PC-3 (cell line): ENCODE data around the gene TMEM187. TPM values are rescaled to one million over a fixed set of nuclear protein-coding genes. Genes with fewer than 3 reads are reported as not detected.

Source experiments
- ATAC-seq: fragments of 200-7000 bp; cut with Tn5 transposase; 2 replicates; pipeline ENCODE4 v1.9.1; 2020; ENCODE audit warnings: mild to moderate bottlenecking, moderate library complexity
- BruUV-seq: library from RNA; stranded (reverse); fragments of 400-500 nt; replicated peaks from 2 replicates; lab custom pipeline; 2021; lab: Mats Ljungman, UMichigan
- CTCF ChIA-PET: fragments of 300-600 bp; sonication (Branson Sonifier 250); formaldehyde crosslinking; loops from one replicate; lab custom pipeline; 2022; ENCODE audit warnings: antibody characterized with exemption; lab: Charles Lee
- POLR2A ChIA-PET: fragments of 300-600 bp; sonication (Branson Sonifier 250); formaldehyde crosslinking; loops from one replicate; lab custom pipeline; 2022; ENCODE audit warnings: antibody characterized with exemption; ENCODE audit not compliant: unreplicated experiment; lab: Charles Lee
- DNase-seq: peaks from one replicate; pipeline ENCODE4 v3.0.0-alpha.2; 2015
- H2AFZ ChIP-seq: fragments of 300-600 bp; sonication (generic); 2 replicates; pipeline ENCODE4 v1.6.0; 2016; ENCODE audit warnings: antibody characterized with exemption, low read length
- H3F3A ChIP-seq: fragments of 300-600 bp; sonication (generic); one replicate; pipeline ENCODE4 v1.6.0; 2017; ENCODE audit warnings: antibody characterized with exemption, low read length, control low read depth, mild to moderate bottlenecking; ENCODE audit not compliant: unreplicated experiment
- H3K27ac ChIP-seq: fragments of 300-600 bp; sonication (generic); 2 replicates; pipeline ENCODE4 v1.5.1; 2016; ENCODE audit warnings: mild to moderate bottlenecking, low read length
- H3K27me3 ChIP-seq: fragments of 300-600 bp; sonication (generic); 2 replicates; pipeline ENCODE4 v1.6.1; 2016; ENCODE audit warnings: low read length, mixed read lengths
- H3K36me3 ChIP-seq: fragments of 300-600 bp; sonication (generic); 2 replicates; pipeline ENCODE4 v1.6.1; 2016; ENCODE audit warnings: low read depth, mixed run types, low read length, mixed read lengths
- H3K4me1 ChIP-seq: fragments of 300-600 bp; sonication (generic); 2 replicates; pipeline ENCODE4 v1.5.1; 2016; ENCODE audit warnings: low read length; ENCODE audit not compliant: insufficient read depth
- H3K4me2 ChIP-seq: fragments of 300-600 bp; sonication (generic); 2 replicates; pipeline ENCODE4 v1.6.0; 2016; ENCODE audit warnings: low read length
- H3K4me3 ChIP-seq: fragments of 300-600 bp; sonication (generic); 2 replicates; pipeline ENCODE4 v1.5.1; 2016; ENCODE audit warnings: mild to moderate bottlenecking, low read length, mixed read lengths
- H3K79me2 ChIP-seq: fragments of 300-600 bp; sonication (generic); 2 replicates; pipeline ENCODE4 v1.6.1; 2017; ENCODE audit warnings: low read length, mixed read lengths
- H3K9ac ChIP-seq: fragments of 300-600 bp; sonication (generic); 2 replicates; pipeline ENCODE4 v1.6.0; 2016; ENCODE audit warnings: mild to moderate bottlenecking, low read length
- H3K9me2 ChIP-seq: fragments of 300-600 bp; sonication (generic); replicated peaks from 2 replicates; pipeline ENCODE4 v1.6.1; 2016; ENCODE audit warnings: mixed run types, low read length, mixed read lengths
- H3K9me3 ChIP-seq: fragments of 300-600 bp; sonication (generic); 2 replicates; pipeline ENCODE4 v1.6.1; 2016; ENCODE audit warnings: low read length, mixed read lengths
- H4K20me1 ChIP-seq: fragments of 300-600 bp; sonication (generic); 2 replicates; pipeline ENCODE4 v1.6.1; 2016; ENCODE audit warnings: low read length, mixed read lengths
- EZH2 ChIP-seq: fragments of 300-600 bp; sonication (generic); IDR thresholded peaks from one replicate; pipeline ENCODE4 v1.6.1; 2017; ENCODE audit warnings: antibody characterized with exemption, mild to moderate bottlenecking, low read length; ENCODE audit not compliant: unreplicated experiment
- EZH2phosphoT487 ChIP-seq: fragments of 300-600 bp; sonication (generic); IDR thresholded peaks from 2 replicates; pipeline ENCODE4 v1.6.1; 2018; ENCODE audit warnings: mild to moderate bottlenecking, antibody characterized with exemption, low read length, borderline replicate concordance
- intact Hi-C: fragments of 100-400 bp; cut with micrococcal nuclease; formaldehyde crosslinking; loops from 2 replicates; pipeline ENCODE4 v1.9.0; 2023
- total RNA-seq: library from RNA; depleted of rRNA; stranded (reverse); fragments of >200 nt; gene quantifications from 2 replicates; pipeline ENCODE4 v1.2.3, GENCODE V29; 2014
- TF ChIP-seq, protein P1 (sequence below): fragments of 300-600 bp; sonication (generic); conservative IDR thresholded peaks from 2 replicates; pipeline ENCODE4 v1.5.1; 2017; ENCODE audit warnings: antibody characterized with exemption, low read depth, mild to moderate bottlenecking, low read length

The TMEM187 gene
- total RNA-seq, 1 experiment from 2014 or later: 10.6 TPM

GRCh38 chrX:153935326-153935851, 37.2 kb upstream of the TMEM187 start:
- no peaks in the 10 kb centered on the region for H3K9me3 ChIP-seq

DNA sequence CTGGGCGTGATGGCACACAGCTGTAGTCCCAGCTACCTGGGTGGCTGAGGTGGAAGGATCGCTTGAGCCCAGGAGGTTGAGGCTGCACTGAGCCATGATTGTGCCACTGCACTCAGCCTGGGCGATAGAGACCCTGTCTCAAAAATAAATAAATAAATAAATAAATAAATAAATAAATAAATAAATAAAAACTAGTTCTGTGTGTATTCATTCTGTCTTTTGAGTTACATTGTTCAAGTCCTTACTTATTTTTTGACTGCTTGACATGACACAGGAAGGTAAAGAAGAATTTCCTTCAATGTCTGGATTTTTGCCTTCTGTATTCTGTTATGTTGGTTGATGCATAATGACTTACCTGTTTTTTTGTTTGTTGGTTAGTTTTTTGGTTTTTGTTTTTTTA, 35.5 kb upstream of the TMEM187 start:
- H2AFZ ChIP-seq: no peak overlapping the region
- no peaks in the 10 kb centered on the region for H3K27me3 ChIP-seq
- intact Hi-C loops: no loop called here
- H3K4me2 ChIP-seq: no peak overlapping the region
- ChIA-PET POLR2A (no interaction called here), CTCF (no interaction called here)
- no peak overlapping the region for H3K4me3 ChIP-seq
- H3K9me3 ChIP-seq: no peaks in the 10 kb centered on the region
- TF ChIP-seq EZH2: no peak
- no peak for TF ChIP-seq EZH2phosphoT487
- TF ChIP-seq, protein P1, sequence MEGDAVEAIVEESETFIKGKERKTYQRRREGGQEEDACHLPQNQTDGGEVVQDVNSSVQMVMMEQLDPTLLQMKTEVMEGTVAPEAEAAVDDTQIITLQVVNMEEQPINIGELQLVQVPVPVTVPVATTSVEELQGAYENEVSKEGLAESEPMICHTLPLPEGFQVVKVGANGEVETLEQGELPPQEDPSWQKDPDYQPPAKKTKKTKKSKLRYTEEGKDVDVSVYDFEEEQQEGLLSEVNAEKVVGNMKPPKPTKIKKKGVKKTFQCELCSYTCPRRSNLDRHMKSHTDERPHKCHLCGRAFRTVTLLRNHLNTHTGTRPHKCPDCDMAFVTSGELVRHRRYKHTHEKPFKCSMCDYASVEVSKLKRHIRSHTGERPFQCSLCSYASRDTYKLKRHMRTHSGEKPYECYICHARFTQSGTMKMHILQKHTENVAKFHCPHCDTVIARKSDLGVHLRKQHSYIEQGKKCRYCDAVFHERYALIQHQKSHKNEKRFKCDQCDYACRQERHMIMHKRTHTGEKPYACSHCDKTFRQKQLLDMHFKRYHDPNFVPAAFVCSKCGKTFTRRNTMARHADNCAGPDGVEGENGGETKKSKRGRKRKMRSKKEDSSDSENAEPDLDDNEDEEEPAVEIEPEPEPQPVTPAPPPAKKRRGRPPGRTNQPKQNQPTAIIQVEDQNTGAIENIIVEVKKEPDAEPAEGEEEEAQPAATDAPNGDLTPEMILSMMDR: no peak
- H3K36me3 ChIP-seq: peaks cover 4% of the 10 kb centered on the region
- no TSS peak for BruUV-seq
- H3K4me1 ChIP-seq: peaks cover 5% of the 10 kb centered on the region; the same call in 1 of the 2 replicates
- H3F3A ChIP-seq: no peaks in the 10 kb centered on the region
- no peak overlapping the region for H3K9ac ChIP-seq
- ATAC-seq: no peak
- H3K27ac ChIP-seq: no peak overlapping the region
- H3K79me2 ChIP-seq: peaks cover 27% of the 10 kb centered on the region
- no peaks in the 10 kb centered on the region for H3K9me2 ChIP-seq
- no peaks in the 10 kb centered on the region for H4K20me1 ChIP-seq
- DNase-seq: no peak

More at GRCh38 chrX:153935326-153935851, 37.2 kb upstream of the TMEM187 start:
- H3K4me2 ChIP-seq: peak overlapping the region; percentile 75
- H3K4me3 ChIP-seq: peak overlapping the region; percentile 61; the same call in 1 of the 2 replicates
- H3K4me1 ChIP-seq: peaks cover 5% of the 10 kb centered on the region; the same call in 1 of the 2 replicates
- no TSS peak for BruUV-seq
- ATAC-seq (0 out of 2 replicates have a peak, but pooled peaks have one; percentile 5), DNase-seq (no peak)
- H2AFZ ChIP-seq: peak overlapping the region; percentile 69
- no peaks in the 10 kb centered on the region for H3K9me2 ChIP-seq
- no peaks in the 10 kb centered on the region for H4K20me1 ChIP-seq
- peaks cover 11% of the 10 kb centered on the region for H3K36me3 ChIP-seq
- peaks cover 32% of the 10 kb centered on the region for H3K79me2 ChIP-seq
- POLR2A ChIA-PET: no interaction called here
- no peaks in the 10 kb centered on the region for H3K27me3 ChIP-seq
- intact Hi-C loops: no loop called here
- H3K9ac ChIP-seq: peak overlapping the region; percentile 9; the same call in 1 of the 2 replicates
- CTCF ChIA-PET: interaction anchor here (0.8 to 1.2 kb wide), 2 partner anchors 10 to 12 kb away, joined by 4 to 6 read pairs; no protein-coding TSS in a partner anchor
- no peak overlapping the region for H3K27ac ChIP-seq
- no peaks in the 10 kb centered on the region for H3F3A ChIP-seq
- TF ChIP-seq EZH2phosphoT487 (no peak), EZH2 (no peak)
- TF ChIP-seq, protein P1: no peak

GRCh38 chrX:153938226-153938786, 34.2 kb upstream of the TMEM187 start:
- H3K36me3 ChIP-seq: no peaks in the 10 kb centered on the region
- H4K20me1 ChIP-seq: no peaks in the 10 kb centered on the region
- no peak overlapping the region for H3K9ac ChIP-seq
- H3K9me3 ChIP-seq: no peaks in the 10 kb centered on the region
- ATAC-seq (no peak), DNase-seq (no peak)
- no peaks in the 10 kb centered on the region for H3F3A ChIP-seq
- no TSS peak for BruUV-seq
- intact Hi-C loops: no loop called here
- POLR2A ChIA-PET: no interaction called here
- no peak overlapping the region for H2AFZ ChIP-seq
- CTCF ChIA-PET: interaction anchor here (0.7 kb wide), 1 partner anchor 151 kb away, joined by 7 read pairs; no protein-coding TSS in a partner anchor
- no peak for TF ChIP-seq EZH2phosphoT487
- TF ChIP-seq EZH2: no peak
- TF ChIP-seq, protein P1: no peak
- H3K4me3 ChIP-seq: no peak overlapping the region
- H3K9me2 ChIP-seq: no peaks in the 10 kb centered on the region
- H3K4me2 ChIP-seq: no peak overlapping the region
- H3K79me2 ChIP-seq: peaks cover 14% of the 10 kb centered on the region
- H3K27me3 ChIP-seq: no peaks in the 10 kb centered on the region
- H3K4me1 ChIP-seq: peaks cover under 1% of the 10 kb centered on the region; the same call in 1 of the 2 replicates
- no peak overlapping the region for H3K27ac ChIP-seq
